ENCODE data around the gene KDM1B.

GRCh38 chr6:18183766-18184165 lies 28.5 kb downstream of the KDM1B start:
- no peak for TF ChIP-seq POLR2A (IDR thresholded peaks at IDR 0.05)
- TF ChIP-seq CTCF (IDR thresholded peaks at IDR 0.05) = no peak
